Eye (tissue), 1 donor: ENCODE results near the gene SNRK.
A peak's percentile ranks its signal among the peaks of the same experiment; 100 is the strongest.

Source experiments
- DNase-seq: peaks from one replicate; pipeline ENCODE4 v3.0.0-alpha.2; 2015

SNRK gene

DNA sequence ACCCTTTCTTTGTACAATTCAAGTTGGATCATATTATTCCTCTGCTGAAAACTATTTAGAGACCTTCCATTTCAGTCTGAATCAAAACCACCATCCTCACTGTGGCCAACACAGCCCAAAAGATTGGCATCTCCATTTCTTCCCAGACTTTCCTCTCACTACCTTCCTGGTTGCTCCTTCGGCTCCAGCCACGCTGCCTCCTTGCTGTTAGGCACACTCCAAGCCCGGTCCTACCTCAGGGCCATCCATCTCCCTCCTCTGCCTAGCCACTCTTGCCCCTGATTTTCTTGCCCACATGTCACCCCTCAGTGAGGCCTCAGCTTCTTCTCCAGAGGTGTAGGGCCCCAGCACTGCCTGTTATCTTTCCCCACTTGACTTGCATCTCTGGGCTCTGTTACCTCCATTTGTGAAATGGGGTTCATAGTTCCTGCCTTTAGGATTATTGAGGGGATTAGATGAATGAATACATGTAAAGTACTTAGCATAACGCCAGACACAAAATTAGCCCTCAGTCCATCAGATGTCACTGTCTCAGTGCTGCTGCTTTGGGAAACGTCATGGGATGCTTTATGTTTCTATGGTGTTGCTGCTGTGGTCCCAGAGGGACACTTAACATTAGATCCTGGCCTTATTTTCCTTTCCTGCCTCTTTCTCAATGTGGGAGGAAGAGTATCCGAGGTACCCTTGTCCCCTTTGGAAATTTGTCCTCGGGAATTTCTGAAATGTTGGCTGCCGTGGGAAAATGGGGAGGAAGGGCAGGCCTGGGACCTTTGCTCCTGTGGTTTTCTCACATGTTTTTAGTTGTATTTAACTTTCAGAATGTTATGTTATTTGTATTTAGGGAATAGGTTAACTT, 31.3 kb downstream of the SNRK start:
- DNase-seq: no peak

DNA sequence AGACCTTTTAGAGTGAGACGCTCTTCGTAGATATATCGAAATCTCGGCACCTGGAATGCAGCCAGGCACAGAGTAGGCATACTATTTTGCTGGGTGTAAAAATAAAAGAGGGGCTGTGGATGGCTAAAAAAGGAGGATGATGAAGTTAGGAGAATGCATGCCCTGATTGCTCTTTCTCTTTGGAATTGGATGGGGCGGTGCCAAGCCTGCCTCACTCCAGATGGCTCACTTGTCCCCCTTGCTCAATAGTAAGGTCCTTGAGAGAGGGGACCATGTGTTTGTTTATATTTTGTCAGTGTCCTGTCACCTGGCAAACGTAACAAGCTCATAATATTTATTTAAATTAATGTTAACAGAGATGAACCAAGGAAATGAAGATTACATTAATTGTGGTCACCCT, 33.0 kb downstream of the SNRK start:
- no peak for DNase-seq

- DNase-seq: no peak
Measured at GRCh38 chr3:43319794-43320193, 33.5 kb downstream of the SNRK start.

GRCh38 chr3:43320288-43320687, 33.9 kb downstream of the SNRK start:
- DNase-seq: no peak

GRCh38 chr3:43323541-43323940, 37.2 kb downstream of the SNRK start:
- no peak for DNase-seq

GRCh38 chr3:43326891-43327581, 40.7 kb downstream of the SNRK start:
- no peak for DNase-seq

DNA sequence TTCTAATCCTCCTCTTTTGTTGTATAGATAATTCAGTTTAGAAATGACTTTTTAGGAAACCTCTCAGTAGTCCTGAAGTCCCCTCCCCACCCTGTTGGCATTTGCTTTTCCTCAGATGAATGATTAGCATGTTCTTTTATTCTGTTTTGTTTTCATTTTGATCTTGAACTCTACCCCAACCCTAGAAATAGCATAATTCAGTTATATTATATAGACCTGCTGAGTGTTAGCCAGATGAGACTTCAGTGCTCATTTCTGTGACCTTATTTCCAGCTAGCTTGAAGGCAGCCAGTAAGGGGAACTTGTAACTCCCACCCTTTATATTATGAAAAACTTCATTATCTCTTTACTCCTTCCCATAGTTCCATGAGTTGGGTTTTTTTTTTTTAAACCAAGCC, 41.2 kb downstream of the SNRK start:
- no peak for DNase-seq

DNA sequence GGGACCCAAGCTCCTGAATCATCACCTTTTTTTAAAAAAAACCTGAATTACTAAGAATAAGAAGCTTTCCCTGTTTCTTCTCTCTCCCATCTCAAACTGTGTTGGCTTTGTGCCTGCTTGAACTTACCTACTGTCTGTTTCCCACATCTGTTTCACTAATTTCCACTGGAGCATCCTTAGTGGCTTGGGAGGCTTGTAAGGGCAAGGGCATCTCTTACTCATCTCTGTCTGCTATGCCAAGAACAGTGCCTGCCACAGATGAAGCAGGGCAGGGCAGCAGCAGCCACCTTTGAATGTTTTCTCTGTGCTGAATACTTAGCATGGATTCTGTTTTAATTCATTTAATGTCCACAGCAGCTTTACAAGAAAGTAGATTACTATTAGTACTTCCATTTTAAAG, 42.3 kb downstream of the SNRK start:
- DNase-seq: no peak

- DNase-seq: peak; percentile 12
Measured at GRCh38 chr3:43330981-43331380, 44.6 kb downstream of the SNRK start.

GRCh38 chr3:43331381-43331780, 45.0 kb downstream of the SNRK start:
- DNase-seq: no peak

- DNase-seq: no peak
Measured at GRCh38 chr3:43334976-43335375, 48.6 kb downstream of the SNRK start.

DNA sequence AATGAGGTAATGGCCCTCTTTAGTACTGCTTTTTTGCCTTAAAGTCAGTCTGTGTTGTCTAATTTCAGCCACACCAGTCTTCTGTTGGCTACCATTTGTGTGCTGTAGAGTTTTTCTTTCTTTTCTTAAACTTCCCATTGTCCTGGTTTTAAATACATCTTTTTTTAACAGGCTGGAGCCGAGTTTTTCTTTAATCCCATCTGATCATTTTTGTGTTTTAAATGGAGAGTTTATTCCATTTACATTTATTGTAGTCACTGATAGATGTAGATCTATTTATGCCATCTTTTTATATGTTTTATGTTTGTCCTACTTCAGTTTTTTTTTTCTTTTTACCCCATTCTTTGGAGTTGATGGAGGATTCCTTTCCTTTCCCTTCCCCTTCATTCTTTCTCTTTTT, 49.5 kb downstream of the SNRK start:
- DNase-seq: no peak

GRCh38 chr3:43338295-43338694, 52.0 kb downstream of the SNRK start:
- no peak for DNase-seq

GRCh38 chr3:43340403-43340802, 54.1 kb downstream of the SNRK start:
- no peak for DNase-seq

DNA sequence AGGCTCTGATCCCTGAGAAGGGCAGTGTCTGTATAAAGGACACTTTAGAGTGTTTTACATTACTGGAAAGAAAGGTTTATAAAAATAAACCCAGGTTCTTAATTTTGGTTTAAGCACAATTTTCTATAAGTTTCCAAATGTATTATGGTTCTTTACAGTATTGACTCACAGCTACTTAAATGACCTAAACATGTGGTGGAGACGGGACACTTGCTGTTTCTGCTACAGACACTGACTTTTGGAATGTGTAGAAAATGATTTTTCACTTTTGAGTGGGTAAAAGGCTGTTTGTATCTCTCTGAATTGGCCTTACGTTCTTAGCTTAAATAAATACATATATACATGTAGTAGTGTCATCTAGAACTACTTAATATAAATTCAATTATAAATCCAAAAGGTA, 55.4 kb downstream of the SNRK start:
- no peak for DNase-seq

GRCh38 chr3:43343185-43343584, 56.8 kb downstream of the SNRK start:
- no peak for DNase-seq

- DNase-seq: no peak
Measured at GRCh38 chr3:43343815-43344214, 57.5 kb downstream of the SNRK start.

GRCh38 chr3:43344520-43344919, 58.2 kb downstream of the SNRK start:
- DNase-seq: no peak

DNA sequence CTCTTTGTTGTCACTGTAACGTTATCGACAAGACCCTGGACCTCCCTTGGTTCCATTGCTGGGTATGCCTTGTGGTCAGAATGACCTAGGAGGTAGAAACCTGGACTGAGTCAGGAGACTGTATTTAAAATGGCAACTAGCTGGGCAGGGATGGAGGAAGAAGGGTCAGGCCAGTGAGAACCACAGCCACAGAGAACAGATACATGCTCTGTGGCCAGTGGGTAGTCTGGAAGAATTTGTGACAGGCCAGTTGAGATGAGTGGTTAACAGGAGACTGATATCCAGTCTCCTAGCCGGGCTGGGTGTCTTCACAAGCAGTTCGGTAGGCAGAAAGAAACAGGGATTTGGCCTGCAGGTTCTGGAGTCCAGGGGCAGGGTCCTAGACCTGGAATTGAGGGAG, 58.9 kb downstream of the SNRK start:
- no peak for DNase-seq

DNA sequence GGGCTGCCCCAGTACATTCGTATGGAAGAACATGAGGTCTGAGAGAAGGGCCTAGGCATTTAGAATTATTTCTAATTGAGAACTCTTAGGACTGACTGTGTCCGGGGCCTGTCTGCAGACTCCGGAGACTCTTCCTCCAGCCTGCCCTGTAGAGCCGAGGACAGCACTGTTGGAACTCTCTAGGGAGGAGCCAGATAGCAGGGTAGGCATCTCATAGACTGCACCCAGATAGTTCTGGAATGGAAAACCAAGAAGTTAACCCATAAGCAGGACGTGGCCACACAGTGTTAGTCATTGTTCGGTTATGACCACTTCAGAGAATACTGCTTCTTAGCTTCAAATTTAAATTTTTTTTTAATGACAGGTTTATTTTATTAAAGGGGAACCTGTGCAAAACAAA, 59.5 kb downstream of the SNRK start:
- no peak for DNase-seq

DNA sequence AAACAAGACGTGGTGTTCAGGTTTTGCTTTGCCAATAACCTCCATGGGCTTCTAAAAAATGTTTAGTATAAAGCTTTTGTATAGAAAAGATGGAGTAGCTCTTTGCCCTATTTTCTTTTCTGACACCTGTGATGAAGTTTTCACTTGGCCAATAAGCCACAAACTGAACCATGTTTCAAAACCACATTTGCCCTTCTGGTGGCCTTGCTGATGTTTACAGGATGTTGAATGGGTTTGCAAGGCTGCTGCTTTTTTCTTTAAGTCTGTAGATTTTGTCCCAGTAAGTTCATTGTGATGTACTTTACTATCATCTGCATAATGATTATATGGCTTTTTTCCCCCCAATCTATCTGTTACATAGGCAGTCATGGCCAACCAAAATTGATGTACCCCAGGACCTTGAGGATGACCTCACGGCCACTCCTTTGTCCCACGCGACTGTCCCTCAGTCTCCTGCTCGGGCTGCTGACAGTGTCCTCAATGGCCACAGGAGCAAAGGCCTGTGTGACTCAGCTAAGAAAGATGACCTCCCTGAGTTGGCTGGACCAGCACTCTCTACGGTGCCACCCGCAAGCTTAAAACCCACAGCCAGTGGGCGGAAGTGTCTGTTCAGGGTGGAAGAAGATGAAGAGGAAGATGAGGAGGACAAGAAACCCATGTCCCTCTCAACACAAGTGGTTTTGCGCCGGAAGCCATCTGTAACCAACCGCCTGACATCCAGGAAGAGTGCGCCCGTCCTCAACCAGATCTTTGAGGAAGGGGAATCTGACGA, 60.8 kb downstream of the SNRK start:
- no peak for DNase-seq

GRCh38 chr3:43347774-43348173, 61.4 kb downstream of the SNRK start:
- DNase-seq: no peak

GRCh38 chr3:43348350-43348749, 62.0 kb downstream of the SNRK start:
- DNase-seq: peak; percentile 15
